ENCODE data around the gene B4GALNT3. TPM values are rescaled to one million over a fixed set of nuclear protein-coding genes. Genes with fewer than 3 reads are reported as not detected.

The B4GALNT3 gene
- total RNA-seq, 2 donors from 2014 or later: 19.3 to 29.0 TPM

DNA sequence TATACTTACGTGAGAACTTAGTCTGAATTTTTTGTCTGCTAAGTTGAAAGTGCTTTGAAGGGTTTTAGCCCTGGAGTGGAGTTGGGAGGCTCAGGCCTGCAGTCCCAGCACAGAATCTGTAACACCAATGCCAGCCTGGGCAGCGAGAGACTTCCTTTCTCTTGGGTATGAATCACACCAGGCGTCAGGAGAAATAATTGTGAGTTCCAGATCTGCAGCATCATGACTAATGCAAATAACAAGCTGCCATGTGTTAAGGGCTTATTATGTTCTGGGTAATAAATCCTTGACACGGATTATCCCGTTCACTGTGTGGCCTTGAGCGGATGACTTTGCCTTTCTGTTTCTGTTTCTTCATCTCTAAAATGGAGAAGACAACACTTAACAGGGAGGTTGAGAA is 70.6 kb downstream of the B4GALNT3 start:
- Histone ChIP-seq H3K4me3 (no peak overlapping the region), H3K36me3 (no peaks in the 10 kb centered on the region), H3K9me3 (peaks cover 0 to 9% of the 10 kb centered on the region in 2 donors), H3K27me3 (no peaks in the 10 kb centered on the region), H3K4me1 (peaks cover 0 to 7% of the 10 kb centered on the region in 2 donors), H3K27ac (peak overlapping the region in 1 of 2 donors; percentile 5)
- no peak for DNase-seq (ENCODE audit: low spot score)
- TF ChIP-seq, protein P1, sequence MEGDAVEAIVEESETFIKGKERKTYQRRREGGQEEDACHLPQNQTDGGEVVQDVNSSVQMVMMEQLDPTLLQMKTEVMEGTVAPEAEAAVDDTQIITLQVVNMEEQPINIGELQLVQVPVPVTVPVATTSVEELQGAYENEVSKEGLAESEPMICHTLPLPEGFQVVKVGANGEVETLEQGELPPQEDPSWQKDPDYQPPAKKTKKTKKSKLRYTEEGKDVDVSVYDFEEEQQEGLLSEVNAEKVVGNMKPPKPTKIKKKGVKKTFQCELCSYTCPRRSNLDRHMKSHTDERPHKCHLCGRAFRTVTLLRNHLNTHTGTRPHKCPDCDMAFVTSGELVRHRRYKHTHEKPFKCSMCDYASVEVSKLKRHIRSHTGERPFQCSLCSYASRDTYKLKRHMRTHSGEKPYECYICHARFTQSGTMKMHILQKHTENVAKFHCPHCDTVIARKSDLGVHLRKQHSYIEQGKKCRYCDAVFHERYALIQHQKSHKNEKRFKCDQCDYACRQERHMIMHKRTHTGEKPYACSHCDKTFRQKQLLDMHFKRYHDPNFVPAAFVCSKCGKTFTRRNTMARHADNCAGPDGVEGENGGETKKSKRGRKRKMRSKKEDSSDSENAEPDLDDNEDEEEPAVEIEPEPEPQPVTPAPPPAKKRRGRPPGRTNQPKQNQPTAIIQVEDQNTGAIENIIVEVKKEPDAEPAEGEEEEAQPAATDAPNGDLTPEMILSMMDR (IDR thresholded peaks at IDR 0.05): no peak

DNA sequence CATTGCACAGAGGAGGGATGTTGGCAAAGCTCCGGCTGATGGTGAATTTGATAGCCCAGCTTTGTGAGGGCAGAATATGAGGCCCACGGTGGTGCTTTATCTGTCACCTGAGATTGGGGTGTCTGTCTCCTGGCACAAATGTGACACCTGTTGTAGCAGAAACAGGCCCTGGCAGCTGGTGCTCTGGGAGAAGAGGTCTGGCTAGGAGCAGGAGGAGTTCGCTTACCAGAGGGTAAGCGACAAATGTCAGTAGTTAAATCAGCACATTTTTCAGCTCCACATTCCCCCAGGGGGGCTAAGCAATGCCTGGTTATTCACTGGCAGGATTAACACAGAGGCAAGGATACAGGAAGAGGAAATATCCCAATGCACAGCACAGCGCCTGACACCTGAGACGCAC is 71.1 kb downstream of the B4GALNT3 start:
- H3K27ac ChIP-seq: peak overlapping the region in 1 of 2 donors; percentile 5

DNA sequence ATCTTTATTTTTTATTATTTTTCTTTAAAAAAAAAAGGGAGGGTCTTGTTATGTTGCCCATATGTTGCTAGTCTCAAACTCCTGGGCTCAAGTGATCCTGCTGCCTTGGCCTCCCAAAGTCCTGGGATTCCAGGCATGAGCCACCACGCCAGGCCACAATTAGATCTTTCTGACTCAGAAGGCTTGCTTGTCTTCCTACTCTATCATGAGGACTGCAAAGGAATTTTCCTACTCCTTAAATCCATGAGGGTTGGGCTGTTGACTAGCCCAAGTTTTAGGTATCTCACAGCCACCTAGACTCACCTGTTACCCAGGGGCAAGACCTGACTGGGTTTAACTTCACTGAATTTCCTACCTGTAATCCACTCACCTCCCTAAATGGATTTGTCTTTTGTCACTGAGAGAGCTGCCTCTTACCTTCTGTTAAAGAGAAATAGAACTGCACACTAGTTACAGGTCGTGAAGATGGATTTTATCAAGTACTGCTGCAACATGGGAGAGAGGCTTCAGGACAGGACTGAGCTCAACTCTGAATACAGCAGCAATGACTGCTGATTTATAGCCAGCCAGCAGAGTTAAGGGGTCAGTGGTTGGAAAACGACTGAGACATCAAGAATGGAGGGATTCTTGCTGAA is 72.3 kb downstream of the B4GALNT3 start:
- no peaks in the 10 kb centered on the region for H3K27me3 ChIP-seq
- TF ChIP-seq, protein P1 (IDR thresholded peaks at IDR 0.05): no peak
- H3K36me3 ChIP-seq: no peaks in the 10 kb centered on the region
- peaks cover 0 to 9% of the 10 kb centered on the region in 2 donors for H3K9me3 ChIP-seq
- H3K27ac ChIP-seq: no peak overlapping the region
- no peak overlapping the region for H3K4me3 ChIP-seq
- DNase-seq (ENCODE audit: low spot score): no peak
- H3K4me1 ChIP-seq: peaks cover 0 to 15% of the 10 kb centered on the region in 2 donors

More for the DNA sequence above, 71.1 kb downstream of the B4GALNT3 start:
- H3K27me3 ChIP-seq: no peaks in the 10 kb centered on the region
- no peak overlapping the region for H3K4me3 ChIP-seq
- peaks cover 0 to 9% of the 10 kb centered on the region in 2 donors for H3K9me3 ChIP-seq
- peaks cover 0 to 12% of the 10 kb centered on the region in 2 donors for H3K4me1 ChIP-seq
- TF ChIP-seq, protein P1 (IDR thresholded peaks at IDR 0.05): no peak
- H3K36me3 ChIP-seq: no peaks in the 10 kb centered on the region
- no peak for DNase-seq (ENCODE audit: low spot score)

DNA sequence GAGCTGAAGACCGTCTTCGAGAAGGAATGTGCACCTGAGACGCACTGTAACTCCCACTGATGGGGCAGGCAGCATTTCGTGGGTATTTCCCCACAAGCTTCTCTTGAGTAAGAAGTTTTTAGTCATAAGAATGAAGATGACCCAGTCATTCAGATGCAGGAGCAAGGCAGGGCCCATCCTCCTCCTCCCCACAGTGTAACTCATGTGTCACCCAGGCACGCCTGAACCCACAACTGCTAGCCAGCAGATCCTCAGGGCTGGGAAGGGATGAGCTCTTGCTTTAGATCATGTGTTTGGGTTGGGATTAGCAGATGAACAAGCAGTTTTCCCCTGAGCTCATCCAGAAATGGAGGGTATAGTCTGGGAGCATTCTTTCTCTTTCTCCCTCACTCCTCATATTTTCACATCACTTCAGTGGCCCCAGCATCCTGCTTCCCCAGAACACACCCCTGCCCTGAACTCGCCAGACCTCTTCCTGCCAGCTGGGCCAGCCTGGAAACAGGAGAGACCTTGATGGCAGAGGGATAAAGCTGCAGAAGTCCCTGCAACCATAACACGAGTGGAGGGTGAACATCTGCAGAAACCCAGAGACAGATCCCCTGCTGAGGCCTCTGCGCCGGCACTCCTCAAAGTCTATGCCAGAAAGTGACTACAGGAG is 73.3 kb downstream of the B4GALNT3 start:
- TF ChIP-seq, protein P1 (IDR thresholded peaks at IDR 0.05): no peak

DNA sequence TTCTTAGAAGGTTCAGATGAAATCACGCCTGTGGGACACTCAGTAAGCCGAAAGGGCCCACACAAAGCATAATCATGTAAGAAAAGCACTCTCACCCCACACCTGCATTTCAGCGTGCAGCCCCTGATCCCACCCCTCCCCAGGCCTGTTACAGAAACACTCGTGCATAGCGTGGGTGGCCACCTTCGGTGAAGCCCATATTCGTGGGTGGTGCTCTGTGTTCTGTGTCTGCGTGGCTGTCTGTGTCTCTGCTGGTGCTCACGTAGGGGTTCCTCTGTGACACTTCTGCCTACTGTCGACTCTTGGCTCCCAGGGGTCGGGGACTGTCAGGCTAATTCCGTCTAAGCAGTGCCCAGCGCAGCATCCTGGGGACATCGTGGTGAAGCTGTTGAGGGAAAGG is 74.0 kb downstream of the B4GALNT3 start:
- no peak overlapping the region for H3K27ac ChIP-seq
- peaks cover 0 to 19% of the 10 kb centered on the region in 2 donors for H3K4me1 ChIP-seq
- DNase-seq (ENCODE audit: low spot score): no peak
- no peaks in the 10 kb centered on the region for H3K36me3 ChIP-seq
- no peak overlapping the region for H3K4me3 ChIP-seq
- peaks cover 0 to 9% of the 10 kb centered on the region in 2 donors for H3K9me3 ChIP-seq
- TF ChIP-seq, protein P1 (IDR thresholded peaks at IDR 0.05): no peak
- H3K27me3 ChIP-seq: no peaks in the 10 kb centered on the region

More for the DNA sequence above, 73.3 kb downstream of the B4GALNT3 start:
- peaks cover 0 to 9% of the 10 kb centered on the region in 2 donors for H3K9me3 ChIP-seq
- H3K36me3 ChIP-seq: no peaks in the 10 kb centered on the region
- peaks cover 0 to 16% of the 10 kb centered on the region in 2 donors for H3K4me1 ChIP-seq
- no peak overlapping the region for H3K27ac ChIP-seq
- DNase-seq (ENCODE audit: low spot score): no peak
- H3K4me3 ChIP-seq: no peak overlapping the region
- H3K27me3 ChIP-seq: no peaks in the 10 kb centered on the region

All from right atrium auricular region (tissue), 2 donors.